Stimulated activated CD8-positive, alpha-beta memory T cell treated with anti-CD3 and anti-CD28 coated beads, Interleukin-15, amount 100 ng/mL, for 24 hours (primary cell): ENCODE data around the gene CDH22.

Experiments
- DNase-seq: peaks from one replicate; pipeline ENCODE4 v3.0.0-alpha.2; 2020; ENCODE audit warnings: low read depth

The CDH22 gene

DNA sequence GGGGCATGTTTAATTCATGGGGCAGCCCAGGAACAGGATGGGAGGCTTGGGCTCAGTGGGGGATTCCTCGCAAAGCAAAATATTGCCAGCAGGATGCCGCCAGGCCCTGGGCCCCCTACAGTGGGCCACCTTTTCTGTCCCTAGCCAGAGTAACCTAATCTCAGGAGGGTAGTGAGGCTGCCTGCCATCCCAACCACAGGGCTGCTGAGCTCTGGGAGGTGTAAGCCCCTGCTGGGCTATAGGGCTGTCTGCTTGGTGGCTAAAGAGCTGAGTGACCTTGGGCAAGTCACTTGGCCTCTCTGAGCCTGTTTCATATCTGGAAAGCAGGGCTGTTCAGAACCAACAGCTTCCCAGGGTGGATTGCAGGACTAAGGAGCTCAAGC, 35.7 kb upstream of the CDH22 start:
- DNase-seq = no peak

DNA sequence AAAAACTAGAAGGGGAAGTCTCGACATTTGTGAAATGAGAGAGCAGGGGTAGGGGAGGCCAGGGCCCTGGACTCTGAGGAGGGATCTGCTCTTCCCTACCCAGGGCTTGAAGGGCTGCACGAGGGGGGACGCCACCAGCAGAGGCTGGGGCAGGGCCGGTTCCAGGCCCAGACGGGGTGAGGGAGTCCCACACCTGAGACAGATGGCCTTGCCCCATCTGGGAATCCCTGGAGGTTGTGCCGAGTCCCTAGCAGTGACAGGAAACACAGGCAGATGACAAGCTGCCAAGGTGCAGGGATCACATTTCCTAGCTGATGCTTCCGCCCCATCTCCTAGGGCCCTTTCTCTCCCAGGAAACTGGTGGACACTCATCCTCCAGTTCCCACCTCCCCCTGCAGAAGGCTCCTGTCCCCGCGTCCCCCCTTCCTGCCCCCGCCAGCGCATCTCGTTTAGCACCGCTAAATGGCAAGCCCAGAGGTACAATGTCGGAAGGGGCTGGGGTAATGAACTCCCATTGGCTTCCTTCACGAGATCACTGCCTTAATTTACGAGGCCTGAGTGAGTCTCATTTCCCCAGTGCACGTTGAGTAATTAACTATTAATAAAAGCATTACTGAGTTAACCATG, 35.2 kb upstream of the CDH22 start:
- DNase-seq = no peak

DNA sequence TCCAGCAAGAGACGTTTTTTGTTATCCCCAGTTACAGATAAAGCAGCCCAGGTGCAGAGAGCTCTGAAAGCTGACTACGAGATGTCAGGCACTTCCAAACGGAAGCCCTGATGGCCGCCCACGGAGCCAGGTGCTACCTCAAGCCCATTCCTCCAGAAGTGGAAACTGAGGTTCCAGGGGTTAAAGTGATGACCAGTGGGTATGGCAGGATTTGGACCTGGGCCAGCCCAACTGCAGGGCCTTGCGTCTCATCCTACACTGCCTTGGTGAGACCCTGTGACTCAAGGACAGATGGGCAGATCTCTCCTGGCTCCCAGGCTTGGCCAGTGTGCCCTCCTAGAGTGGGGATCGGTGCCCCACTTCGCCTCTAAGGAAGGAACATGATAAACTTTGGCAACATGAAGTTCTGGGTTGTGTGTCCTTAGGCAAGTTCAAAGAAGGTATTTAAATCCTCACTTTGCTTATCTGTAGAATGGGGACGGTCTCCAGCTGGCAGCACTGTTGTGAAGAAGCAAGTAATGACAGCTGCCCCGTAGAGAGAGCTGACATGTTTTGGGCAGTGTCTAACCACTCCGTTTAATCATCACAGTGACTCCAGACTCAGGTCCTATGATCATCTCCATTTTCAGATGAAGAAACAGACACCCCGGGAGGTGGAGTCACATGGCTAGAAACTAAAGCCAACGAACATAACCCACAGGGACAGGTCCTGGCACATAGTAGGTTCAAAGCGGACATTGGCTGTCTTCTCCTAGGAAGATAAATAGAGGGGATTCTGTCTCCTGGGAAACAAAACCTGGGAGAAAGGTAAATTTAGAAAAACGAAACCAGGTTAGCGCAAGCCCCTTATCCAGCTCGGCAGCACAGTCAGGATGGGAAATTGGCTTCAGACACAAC, 34.4 kb upstream of the CDH22 start:
- DNase-seq = no peak

DNA sequence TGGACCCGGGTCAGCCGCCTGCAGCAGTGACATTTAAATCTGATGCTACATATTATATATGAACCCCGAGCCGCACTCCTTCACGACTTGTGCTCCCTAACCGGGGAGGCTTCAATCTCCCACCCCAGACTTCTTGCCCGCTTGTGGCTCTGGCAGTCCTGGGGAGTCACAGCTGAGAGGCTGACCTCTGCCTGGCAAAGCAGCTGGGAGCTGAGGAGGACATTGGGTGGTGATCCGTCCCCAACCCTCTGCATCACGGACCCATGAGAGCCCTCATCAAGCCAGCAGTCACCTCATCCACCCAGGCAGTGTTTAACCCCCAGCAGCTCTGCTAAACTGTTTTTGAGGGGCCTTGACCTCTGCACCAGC, 33.7 kb upstream of the CDH22 start:
- DNase-seq = no peak

DNA sequence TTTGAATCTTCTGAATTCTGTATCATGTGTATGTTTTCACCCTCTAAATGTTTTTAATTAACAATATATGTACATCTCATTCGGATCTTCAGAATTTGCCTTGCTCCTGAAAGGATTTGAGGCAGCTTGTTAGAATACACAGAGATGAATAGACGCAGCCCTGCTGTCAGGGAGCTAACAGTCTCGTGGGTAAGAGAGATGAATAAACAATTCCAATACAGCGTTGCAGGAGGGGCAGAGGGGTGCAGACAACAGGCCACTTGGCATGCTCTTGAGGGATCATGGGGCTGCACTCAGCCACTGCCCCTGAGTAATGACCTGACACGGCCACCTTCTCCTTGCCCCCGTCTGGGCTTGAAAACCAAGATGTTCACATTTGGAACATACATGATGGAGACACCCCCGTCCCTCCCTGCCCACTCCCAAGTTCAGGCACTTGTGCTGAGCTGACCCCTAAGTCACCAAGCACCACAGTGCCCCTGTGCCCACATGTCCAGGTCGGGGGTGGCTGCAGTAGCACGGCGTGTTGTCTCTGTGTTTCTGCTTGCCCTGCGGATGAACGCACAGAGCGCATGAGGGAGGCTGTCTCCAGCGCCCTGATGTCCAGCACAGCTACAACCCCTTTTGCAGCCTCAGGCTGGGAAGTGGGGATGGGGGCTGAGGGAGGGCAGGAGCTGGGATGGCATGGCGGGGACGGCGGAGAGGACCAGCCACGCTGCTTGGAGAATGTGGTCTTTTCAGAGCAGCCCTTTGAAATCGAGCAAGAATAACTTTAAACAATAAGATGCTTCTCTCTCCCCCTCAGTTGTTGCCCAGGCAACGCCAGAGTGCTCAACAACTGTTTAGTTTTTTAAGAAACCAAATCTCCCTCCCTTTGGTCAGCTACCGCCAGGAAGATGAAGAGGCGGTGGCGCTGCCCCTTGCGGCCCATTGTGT, 33.0 kb upstream of the CDH22 start:
- DNase-seq = no peak

DNA sequence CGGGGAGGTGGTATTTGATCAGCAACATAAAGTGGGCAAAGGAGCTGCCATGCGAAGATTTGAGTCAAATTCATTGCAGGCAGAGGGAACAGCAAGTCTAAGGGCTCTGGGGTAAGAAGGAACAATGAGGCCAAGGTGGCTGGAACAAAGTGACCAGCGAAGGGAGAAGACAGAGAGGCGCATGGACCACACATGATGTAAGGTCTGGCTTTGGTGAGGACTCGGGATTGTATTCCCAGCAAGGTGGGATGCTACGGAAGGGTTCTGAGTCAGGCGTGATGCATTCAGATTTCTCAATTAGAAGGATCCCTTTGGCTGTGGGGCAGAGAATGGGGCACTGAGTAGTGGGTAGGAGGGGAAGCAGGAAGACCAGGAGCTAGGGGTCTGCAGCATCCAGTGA, 30.7 kb upstream of the CDH22 start:
- no peak for DNase-seq

DNA sequence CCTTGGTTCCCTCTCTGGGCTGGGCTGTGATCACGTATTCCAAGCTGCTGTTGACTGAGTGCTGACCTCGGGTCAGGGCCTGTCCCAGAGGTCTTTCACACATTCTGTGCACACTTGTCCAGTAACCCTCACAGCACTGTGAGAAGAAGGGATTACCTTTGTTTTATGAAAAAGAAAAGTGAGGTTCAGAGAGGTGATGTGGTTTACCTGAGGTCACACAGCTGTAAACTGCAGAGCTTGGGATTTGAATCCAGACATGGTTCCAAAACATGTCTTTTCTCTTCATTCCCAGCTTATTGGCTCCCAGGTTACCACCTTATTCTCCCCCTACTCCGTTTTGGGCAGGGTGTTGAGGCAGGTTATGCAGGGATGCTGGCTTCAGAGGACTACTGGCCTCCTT, 28.4 kb upstream of the CDH22 start:
- DNase-seq = no peak

DNA sequence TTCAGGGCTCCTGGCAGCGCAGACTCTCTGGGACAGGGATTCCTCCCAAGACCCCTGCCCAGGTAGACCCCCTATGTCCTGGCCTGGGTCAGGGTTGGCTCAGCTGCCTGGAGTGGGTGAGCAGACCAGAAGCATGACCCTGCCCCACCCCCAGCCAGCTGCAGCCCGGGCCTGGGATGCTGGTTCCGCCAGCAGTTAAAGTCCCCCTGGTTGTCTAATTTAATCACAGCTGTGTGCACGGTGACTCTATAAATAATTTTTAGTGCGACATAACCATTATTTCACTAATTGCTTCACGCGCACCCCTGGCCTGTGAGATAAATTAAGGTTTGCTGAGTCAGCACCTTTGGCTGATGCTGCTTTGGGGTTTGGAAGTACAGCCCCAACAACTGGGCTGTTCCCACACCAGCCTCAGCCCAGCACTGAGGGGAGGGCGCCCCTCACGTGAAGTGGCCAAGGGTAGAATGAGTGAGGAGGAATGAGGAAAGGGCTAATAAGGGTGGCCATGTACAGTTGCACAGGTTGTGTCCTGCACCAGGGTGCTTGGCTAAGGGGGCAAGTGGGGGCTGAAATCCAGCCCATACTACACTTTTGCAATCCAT, 26.1 kb upstream of the CDH22 start:
- no peak for DNase-seq

DNA sequence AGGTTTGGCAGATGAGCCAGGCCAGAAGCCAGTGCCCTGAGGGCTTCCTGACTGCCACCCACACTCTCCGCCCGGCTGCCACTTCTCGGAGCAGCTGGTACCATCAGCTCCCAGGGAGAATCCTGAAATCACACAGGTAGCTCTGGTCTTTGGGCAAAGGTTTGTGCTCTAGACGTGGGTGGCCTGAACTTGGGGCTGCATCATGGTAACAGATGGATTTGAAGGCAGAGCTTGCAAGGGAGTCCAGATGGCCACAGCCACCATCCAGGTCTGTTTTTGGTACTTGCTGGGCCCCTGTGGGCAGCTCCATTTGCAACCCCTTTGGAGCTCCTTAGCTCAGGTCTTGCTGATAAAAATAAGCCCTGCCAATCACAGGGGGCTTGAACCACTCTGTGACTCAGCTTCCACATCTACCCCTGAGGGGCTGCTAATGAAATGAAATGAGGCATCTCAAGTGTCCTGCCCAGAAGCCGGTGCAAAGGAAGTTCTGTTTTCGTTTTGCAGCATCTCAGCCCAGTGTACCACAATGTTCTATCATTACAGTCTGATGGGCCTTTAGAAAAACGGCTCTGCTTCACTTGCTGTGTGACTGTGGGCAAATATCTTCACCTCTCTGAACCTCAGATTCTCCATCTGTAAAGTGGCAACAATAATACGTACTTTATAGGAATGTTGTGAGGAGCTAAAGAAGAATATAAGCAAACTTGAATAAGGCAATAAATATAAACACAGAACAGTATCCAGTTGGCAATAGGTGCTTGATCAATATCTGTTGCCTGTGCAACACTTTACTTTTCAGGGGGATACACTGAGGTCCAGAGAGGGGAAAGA, 25.1 kb upstream of the CDH22 start:
- no peak for DNase-seq

DNA sequence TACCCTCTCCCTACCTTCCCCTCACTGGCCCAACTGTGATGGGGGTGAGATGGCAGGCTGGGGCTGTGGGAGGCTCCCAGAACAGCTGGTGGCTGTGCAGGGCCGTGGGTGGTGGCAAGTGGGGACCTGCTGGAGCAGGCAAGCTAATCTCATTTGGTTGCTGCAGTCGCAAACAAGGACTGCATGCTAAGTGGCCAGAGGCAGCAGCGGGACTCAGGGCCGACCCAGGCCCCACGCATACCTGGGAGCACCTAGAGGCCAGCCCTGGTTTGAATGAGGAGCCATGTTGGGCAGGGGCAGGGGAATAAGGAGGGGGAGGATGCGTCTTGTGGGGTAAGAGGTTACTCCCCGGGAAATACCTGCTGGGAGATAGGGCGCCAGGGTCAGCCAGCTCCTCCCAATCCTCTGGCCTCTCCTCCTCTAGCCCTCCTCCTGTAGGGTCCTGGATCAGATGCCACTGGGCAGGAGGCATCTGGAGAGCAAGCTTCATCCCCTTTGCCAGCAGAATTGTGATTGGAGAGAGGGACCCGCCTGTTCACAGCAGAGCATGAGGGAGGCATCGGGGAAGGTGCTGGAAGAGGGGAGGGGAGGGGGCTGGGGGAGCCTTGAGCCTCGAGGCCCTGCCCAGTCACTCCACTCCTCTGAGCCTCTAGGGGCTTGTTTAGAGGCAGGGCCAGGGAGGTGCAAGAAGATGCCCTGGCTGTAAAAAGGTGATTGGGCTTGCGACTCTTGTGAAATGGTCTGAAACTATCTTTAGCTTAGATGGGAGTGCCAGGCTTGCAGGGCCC, 24.3 kb upstream of the CDH22 start:
- DNase-seq = no peak

DNA sequence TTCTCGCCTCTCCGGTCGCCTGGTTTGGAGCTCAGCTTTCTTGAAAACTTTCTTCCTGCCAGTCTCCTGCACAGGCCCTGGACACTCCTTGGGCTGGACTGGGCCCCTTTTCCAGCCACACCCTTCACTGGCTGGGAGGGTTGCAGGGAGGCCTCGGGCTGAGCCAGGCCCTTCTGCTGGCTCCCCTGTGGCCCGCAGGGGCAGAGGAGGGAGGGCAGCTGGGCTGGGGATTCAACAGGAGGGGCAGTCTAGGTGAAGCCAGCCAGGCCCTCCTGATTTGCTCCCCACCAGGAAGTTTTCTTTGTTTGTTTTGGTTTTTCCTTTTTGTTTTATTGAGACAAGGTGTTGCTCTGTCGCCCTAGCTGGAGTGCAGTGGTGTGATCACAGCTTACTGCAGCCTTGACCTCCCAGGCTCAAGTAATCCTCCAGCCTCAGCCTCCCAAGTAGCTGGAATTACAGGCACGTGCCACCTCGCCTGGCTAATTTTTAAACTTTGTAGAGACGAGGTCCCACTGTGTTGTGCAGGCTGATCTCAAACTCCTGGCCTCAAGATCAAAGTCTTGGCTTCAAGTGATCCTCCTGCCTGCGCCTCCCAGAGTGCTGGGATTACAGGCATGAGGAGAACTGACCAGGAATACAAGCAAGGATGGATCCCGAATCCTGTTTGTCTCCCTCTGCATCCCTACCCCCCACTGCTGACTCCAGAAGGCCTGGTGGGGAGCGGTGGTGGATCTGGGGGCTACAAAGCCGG, 23.5 kb upstream of the CDH22 start:
- no peak for DNase-seq

DNA sequence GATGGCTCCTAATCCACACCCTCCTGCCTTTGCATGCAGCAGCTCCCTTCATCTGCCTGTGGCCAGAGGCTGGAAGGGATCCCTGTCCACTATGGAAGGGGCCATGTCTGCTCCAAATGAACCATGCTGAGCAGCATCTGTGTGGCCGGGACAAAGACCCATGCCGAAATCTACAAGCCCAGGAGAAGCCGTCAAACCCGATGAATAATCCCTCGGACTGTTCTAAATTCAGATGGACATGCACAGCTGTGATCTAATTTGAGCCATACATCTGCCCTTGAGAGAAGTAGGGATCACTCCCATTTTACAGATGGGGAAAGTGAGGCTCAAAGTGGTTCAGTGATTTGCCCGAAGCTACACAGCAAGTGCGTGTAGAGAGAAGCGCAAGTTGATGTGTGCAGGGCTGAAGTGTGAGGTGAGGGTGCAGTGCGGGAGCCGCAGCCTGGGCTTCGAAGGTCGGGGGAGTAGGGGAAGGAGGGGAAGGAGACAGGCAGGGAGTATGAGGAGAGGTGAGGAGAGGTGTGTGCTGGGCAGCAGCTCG, 22.6 kb upstream of the CDH22 start:
- DNase-seq = no peak

DNA sequence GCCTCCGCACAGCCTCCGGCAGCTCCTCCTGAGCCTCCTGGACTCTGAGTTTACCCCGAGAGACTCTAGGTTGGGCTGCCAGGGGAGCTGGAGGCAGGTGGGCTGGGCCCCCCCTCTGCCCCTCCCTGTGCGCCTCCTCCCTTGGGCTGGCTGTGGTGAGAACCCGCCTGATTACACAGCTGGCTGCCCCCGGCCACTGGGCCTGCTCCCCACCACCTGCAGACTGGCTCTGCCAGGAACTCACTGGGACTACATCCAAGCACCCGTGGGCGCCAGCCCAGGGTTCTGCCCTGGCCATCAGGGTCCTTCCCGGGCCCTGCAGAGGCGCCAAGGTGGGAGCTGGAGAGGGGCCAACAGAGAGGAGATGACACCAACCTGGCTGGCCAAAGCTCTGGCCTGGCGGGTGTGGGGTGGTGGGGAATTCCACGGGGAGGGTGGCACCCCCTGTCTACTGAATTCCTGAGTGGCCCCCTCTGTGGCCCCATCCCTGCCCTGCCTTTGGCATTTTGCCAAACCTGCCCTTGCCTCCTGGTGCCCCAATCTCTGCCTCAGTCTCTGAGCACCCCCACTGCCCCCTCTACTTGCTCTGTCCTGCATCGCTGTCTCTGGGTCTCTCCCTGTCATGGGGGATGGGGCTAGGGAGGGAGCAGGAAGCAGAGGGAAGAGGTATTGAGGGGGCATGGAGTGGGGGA, 21.9 kb upstream of the CDH22 start:
- DNase-seq = no peak

DNA sequence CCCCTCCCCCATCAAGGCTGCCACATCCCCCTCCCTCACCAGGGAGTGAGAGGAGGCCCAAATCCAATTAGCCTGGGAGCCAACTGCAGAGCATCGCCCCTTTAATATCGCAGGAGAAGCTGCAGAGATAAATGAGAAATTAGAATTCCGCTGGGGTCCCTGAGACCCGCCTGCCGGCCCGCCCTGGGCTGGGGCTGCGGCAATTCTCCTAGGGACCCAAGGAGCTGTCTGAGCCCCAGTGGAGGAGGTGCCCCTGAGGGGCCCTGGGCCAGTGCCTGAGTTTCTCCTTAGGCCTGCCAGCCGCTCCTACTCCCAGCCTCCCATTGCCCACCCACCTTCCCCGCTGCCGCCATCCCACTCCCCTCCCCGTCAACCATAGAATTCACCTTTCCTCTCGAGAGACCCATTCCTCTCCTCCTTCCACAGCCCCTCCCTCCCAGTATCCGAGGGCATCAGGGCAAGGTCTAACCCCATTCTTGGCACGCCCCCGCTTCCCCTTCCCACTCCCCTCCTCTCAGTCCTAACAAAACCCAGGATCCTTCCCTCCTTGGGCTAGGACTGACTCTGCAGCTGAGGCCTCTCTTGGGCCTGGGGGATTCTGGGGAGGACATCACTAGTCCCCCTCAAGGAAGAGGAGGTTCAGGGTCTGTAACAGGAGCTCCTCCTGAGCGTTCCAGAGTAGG, 20.0 kb upstream of the CDH22 start:
- no peak for DNase-seq

DNA sequence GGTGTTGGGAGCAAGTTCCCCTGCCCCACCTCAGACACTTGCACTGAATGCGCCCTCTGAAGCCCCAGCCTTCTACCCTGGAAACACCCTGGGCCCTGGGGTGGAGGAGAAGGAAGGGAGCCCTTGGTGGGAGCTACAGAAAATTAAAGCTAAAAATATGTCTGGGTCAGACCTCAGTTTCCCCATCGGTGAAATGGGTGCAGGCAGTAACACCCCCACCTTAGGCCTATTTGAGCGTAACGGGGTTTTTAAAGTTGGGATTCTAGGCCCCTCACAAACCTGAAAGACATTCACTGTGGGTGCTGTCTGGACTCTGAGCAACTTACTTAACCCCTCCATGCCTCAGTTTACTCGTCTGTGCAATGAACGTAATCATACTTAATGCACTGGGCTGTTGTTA, 19.3 kb upstream of the CDH22 start:
- no peak for DNase-seq

DNA sequence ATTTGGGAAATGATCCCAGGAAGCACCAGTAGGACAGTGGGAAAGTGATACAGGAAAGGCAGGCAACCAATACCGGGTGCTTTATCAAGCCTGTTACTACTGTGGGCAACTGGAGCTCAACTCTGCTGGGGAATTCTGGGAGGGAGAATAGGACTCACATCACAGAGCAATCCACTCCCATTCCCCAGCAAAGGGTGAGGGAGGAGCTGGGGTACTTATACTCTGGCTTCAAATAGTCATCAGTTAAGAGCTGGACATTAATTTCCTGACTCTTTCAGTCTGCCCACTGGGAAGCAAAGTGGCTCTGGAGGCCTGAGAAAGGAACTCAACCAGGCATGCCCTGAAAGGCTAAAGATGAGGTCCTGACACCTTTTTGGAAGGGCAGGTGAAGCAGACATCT, 17.5 kb upstream of the CDH22 start:
- no peak for DNase-seq

DNA sequence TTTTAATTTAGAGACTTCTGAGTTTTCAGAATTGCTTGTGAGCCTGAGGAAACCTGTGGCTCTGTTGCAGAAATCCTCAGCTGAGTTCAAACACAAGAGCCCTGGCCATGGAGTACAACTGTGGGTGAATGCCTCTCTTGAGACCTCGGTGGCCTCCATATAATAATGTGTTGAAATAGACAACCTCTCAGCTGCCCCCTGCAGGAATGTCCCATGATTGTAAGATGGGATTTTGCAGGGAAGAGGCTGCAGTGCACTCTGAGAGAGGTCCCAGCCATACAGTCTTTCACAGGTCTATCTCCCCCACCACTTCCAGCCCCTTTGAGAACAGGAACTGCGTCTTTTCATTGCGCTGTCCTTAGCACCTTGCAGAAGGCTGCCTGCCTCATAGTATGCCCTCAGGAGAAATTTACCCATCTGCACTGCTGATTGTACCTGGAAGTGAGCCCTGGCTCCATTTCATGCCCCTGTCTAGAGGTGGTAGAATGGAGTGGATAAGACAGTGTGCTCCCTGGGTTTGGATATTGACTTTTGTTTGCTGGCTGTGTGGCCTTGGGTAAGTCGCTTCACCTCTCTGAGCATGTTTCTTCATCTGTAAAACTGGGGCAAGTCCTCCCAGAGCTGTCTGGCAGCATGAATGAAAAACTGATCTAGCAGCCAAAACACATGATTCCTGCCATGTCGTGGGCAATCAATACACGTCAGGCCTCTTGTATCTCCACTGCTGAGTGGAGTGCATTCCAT, 16.8 kb upstream of the CDH22 start:
- no peak for DNase-seq

DNA sequence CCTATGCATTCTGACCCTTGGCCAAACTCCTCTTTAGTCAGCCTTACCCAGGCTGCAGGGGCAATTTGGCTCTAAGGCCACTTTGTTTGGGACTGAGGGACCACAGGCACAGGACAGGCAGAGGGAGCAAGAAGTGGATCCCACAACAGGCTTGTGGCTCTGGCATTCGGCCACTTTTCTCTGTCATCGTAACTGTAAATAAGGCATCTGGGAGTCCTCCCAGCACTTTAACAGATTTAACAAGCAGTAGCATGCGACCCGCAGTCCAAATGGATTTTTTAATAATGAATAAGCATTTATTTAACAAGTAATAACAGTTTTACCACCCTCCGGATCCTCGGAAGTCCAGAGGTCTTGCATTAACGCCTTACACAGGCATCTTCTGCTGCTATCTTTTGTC, 16.1 kb upstream of the CDH22 start:
- no peak for DNase-seq
